SIG-M5 treated with dmso at 0.1 percent for 504 hours (cell line): ENCODE data around the gene SMIM36.
"Not testable (repeated sequence)": the region's sequence is repeated elsewhere in the genome, so short reads cannot be mapped to it uniquely, and the experiment has no call there.

Experiments used
- DNase-seq: peaks from one replicate; lab custom pipeline; 2025; ENCODE audit not compliant: unreplicated experiment; lab: John Stamatoyannopoulos, UW

Gene SMIM36

DNA sequence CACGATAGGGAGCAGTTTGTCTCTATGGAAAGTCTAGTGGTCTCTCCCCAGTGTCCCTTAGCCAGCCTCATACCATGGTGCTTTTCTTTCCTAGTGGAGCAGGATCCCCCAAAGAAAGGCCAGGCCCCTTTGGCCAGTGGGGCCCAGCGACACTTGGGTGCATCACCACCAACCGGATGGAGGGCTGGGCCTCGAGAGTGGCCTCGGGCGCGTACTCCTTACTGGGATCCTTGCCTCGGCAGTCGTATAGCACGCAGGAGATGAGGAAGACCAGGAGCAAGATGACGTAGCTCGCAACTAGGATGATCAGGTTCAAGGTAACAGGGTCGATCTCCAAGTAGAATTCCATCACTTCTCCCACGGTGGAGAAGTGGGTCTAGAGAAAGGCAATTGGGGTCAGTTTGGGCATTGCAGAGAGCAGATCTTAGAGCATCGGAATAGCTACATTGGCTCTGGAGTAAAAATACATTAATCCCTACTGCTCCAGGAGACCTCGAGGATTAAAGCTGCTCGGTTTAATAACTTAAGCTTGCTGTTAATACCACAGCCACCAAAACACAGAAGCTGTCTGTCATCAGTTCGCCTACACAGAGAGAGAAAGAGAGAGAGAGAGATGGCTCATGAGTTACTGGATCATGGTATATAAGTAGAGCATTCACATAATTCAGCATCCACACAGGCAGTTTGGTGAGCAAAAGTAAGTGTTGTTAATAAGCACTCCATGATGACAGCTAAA lies at the start of gene SMIM36:
SMIM36 (minus strand) TSS at position 467 of the 736 bp plus-strand sequence.
- no peak for DNase-seq

DNA sequence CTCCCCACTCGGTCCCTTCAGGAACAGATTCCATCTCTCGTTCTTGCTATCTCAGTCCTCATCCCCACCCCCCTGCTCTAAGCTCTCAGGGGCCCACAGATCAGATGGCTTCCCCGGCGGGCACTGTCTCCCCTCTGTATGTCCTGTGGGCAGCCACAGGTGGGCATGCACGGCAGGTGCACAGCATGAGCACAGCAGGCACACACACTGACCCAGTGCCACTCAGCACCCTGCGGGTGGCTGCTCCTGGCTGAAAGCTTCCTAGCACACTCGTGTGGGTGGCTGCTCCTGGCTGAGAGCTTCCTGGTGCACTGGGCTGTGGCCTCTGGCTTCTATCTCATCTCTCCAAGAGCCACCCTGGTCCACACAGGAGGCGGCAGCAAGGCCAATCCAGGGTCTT lies 44.5 kb upstream of the SMIM36 start:
- DNase-seq = no peak

DNA sequence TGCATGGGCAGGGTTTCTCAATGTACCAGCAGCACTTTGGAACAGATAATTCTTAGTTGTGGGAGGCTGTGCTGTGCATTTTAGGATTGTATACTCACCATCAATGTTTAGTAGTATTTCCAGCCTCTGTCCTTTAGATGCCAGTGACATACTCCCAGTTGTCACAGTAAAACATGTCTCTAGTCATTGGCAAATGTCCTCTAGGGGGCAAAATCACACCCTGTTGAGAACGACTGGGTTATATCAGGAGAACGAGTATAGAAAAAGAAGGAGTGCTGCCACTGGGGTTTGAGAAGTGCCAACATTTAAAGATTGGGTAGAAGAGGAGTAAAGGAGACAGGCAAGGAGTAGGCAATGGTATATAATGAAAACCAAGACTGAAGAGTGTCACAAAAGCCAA lies 37.9 kb upstream of the SMIM36 start:
- peak; percentile 52 for DNase-seq

DNA sequence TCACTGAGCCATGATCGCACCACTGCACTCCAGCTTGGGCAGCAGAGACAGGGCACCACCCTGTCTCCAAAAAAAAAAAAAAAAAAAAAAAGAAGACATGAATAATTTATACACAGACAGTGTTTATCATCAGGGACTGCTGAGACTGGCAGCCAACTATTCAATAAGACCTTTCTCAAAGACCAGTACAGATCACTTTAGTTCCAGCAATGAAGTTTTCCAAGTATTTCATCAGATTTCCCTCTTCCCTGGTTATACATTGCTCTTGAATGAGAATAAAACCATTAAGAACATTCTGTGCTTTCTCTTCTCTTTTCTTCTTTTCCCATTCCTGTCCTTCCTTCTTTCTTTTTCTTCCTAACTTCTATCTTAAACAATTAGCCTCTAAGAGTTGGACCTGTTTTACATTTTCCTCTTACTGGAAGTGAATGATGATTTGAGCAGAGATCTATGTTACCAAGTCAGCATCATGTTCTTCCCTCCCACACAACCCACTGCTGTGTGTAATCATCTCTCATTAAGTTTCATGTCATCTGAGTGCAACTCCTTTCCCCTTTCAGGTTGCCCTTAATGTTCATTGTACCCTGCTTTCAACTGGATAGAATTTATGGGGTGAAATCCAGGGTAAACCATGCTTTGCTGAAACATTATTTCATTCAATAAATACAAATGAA lies 35.9 kb upstream of the SMIM36 start:
- DNase-seq = no peak

DNA sequence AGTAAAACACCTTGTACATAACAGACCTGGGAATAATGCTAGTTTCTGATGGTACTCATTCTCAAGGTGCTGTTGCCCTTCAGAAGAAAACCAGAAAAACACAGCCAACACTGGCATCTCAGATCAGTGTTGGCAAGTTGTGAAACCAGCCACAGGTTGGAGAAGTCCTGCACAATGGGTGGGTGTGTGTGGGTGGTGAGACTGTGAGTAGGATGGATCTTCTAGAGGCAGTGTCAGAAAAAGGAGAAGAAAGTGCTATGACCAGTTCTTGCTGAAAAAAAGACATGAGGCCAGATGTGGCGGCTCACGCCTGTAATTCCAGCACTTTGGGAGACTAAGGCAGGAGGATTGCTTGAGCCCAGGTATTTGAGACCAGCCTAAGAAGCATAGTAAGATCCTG lies 35.2 kb upstream of the SMIM36 start:
- DNase-seq = no peak

DNA sequence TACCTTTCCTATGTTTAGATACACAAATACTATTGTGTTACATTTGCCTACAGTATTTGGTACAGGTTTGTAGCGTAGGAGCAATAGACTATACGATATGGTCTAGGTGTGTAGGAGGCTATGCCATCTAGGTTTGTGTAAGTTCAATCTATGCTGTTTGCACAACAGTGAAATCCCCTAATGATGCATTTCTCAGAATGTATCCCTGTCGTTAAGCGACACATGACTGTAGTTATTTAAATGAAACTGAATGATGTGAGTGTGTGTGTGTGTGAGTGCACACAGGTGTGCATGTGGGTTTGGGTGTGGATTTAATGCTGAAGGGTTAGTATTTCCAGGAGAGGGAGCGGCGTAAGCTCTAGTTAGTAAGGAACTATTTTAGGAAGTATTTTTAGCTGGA lies 34.6 kb upstream of the SMIM36 start:
- DNase-seq = no peak

DNA sequence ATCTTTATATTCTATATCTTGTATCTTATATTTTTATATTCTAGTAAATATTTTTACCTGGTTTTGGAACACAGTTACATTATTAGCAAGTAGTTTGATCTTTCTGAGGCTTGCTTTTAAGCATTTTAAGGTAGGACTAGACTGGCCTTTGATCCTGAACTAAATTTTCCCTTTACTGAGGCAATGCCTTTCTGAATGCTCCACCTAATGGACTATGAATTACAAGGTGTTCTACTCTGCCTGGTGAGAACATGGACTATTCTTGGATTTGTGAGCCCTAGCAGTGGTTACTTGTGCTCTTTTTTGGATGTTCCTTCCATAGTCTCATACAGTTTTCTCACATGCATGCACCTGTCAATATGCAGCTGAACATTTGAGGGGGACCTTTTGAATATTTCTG lies 32.5 kb upstream of the SMIM36 start:
- no peak for DNase-seq

DNA sequence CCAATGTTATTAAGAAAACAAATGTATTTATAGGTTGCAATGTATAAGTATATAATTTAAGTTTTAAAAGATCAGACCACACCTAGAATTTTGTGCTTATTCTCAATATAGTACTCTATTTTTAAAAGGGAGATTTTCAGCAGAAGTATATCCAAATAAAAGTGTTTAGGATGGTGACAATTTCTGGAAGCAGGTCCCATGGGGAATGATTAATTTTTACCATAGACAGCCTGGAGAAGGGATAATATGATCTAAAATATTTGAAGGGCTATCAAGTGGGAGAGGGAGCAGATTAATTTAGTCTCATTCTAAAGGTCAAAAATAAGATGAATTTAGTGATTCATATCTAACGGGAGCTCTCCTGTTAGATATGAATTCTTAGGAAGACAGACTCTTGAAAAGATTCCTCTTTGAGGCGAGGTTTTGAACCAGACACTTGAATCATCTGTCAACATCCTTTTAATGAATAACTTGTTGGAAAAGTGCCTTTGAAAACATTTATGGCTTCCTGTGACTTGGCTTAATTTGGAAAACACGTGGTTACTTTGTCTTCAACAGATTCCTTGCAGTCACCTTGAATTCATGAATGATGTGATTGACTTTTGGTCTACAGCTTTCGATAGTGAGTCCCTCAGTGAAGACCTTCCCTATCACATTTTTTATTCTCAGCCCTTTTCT lies 29.3 kb upstream of the SMIM36 start:
- no peak for DNase-seq

DNA sequence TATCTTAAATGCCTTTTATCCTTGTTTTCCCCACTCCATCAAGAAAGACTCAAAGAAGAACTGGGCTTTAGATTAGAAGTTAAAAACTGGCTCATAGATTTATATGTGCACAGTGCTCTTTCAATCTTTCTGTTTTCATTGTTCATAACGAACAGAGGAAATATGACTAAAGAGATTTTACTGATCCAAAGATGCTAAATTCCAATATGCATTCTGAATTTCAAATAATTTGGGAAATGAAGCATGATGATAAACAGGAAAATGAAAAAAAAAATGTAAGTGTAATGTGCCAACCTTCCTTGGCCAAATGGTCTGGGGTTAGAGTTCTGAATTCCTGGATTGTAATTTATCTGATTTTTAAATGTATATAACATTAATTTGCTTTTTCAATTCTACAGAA lies 25.0 kb upstream of the SMIM36 start:
- DNase-seq = no peak

DNA sequence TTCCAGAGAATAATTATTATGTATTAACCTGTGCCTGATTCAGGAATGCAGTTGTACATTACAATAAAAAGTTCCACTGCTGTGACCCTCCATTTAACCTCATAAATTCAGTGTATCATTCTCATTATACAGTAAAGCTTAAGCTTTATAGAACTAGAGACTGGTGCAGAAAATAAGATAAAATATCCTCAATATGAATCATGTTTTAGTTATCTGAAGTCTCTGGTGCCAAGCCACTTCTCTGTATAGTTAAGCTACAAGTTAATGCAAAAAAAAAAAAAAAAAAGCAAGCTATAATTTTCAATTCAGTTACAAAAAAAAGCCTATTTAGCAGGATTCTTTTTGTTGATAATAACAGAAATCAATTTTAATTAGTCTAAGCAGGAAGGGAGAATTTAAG lies 22.4 kb upstream of the SMIM36 start:
- no peak for DNase-seq

DNA sequence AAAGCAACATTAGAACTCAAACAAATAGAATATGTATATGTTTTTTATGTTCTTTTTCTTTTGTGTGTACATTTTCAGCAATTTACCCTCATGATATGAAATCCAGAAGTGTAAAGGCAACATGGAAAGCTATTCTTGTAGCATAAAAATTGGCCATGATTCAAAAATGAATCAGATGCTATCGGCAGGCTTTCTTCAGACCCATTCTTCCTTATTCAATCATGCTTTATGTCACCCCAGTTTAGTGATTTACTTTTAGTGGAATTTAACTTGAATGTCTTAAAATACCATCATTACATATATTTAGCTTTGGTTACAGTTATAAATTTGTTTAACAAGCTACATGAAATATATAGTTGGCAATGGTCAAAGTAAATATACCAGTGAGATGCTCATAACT lies 21.4 kb upstream of the SMIM36 start:
- DNase-seq = no peak

DNA sequence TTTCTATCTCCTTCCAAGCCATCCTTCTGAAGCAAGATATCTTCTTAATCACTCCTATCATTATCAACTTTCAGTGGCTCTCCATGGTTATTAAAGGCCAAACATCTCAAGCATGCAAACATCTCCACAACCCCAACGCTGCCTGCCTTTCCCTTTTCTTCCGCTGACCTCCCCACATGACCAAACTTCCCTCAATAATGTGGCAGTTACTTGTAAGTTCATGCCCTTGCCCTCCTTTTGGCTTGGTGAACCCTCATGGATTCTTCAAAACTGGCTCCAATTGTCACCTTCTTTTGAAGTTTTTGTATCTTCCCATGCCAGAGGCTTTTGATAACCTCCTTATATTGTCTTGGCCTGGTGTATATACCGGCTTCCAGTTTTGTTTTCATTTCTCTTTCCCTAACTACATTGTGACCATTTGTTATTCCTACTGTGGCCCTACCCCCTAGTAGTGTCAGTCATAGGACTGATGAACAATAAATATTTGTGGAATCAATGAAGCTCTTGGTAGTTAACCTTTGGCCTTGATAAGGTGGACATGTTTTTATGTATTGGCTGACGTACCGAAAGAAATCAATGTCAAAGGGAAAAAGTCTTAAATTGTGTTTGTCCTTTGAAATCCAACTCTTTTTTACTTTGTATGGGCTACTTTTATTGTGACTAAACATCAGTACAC lies 19.9 kb upstream of the SMIM36 start:
- no peak for DNase-seq

DNA sequence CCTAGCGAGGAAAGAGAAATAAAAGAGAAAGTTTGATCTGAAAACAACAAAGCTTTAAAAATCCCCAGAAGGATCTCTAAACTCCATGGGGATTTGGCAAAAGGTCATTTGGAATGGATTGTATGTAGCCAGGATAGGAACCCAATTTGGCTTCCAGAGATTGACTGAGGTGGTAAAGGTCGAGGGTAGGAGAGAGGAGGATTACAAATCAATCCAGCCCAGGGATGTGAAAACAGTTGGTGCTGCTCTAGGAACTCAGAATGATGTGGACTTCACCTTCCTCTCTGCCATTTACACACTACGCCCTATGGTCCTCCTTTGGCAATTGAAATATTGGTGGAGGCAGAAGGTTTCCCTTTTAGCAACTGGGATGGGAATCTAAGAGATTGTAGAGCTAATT lies 18.8 kb upstream of the SMIM36 start:
- DNase-seq = no peak

DNA sequence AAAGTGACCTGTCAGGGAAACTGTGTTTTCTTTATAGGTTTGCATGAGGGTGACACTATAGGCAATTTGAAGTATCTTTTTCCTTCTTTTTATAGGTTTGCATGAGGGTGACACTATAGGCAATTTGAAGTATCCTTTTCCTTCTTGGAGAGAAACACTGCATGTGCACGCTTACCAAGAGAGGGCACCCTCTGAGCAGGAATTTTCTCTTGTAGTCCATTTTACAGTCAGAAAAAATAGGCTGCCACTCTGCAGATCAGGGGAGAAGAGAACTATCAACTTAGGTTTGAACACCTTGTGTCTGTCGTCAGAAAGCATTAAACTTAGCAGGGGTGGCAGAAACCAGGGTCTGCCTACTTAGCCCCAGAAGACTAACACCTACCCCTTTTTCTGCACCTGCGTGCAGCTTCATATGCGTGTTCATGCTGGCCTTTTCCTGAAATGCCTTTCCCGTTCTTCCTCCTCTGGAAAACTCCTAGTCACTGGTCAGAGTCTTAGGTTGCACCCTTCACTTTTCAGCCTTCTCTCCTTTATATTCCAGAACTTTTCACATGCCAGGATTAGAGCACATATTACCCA lies 16.4 kb upstream of the SMIM36 start:
- peak; percentile 52 for DNase-seq

DNA sequence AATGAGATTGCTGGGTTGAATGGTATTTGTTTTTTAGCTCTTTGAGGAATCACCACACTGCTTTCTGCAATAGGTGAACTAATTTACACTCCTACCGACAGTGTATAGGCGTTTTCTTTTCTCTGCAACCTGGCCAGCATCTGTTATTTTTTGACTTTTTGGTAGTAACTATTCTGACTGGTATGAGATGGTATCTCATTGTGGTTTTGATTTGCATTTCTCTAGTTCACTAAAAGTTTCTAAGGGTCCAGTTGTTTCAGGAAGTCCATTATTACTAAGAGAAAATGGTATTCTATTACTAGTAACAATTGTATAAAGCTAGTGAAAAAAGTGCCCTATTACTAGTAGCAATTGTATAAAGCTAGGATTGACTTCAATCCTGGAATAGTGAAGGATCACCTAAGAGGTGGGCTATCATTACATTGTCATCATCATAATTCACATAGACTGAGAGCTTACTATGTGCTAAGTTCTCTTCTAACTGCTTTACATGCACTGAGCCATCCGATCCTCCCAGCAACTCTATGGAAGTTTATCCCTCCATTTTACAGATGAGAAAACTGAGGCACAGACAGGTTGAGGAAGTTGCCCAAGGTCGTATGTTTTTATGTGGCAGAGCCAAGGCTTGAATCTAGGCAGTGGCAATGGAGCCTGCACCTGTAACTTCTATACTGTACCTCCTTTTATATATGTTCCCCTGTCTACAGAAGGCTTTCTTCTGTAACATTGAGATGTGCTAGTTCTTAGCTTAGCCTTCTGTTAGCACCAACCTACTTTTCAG lies 13.4 kb upstream of the SMIM36 start:
- no peak for DNase-seq

DNA sequence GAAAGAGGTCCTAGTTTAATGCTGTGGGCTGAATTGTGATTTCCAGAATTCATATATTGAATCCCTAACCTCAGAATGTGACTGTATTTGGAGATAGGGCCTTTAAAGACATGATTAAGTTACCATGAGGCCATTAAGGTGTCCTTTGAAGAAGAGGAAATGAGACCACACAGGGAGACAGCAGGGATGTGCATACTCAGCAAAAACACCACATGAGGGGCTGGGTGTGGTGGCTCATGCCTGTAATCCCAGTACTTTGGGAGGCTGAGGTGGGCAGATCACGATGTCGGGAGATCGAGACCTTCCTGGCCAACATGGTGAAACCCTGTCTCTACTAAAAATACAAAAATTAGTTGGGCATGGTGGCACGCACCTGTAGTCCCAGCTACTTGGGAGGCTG lies 11.8 kb upstream of the SMIM36 start:
- DNase-seq = not testable (repeated sequence)

DNA sequence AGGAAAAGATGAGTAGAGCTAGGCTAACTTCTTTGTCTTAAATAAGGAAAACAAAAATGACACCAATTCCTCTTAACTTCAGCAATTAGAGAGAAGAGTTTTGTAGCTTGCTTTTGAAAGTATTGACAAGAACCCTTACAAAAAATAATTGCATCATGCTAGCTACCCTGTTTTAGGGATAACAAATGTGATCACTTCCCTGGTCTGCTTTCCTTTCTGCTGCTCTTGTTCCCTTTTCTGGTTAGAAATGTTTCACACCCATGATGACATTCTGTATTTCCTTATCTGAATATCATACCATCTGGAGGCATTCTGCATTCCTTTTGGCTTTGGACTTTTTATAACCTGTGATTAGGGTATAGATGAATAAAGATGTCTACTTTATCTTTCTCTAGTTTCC lies 9.9 kb upstream of the SMIM36 start:
- DNase-seq = peak; percentile 79

DNA sequence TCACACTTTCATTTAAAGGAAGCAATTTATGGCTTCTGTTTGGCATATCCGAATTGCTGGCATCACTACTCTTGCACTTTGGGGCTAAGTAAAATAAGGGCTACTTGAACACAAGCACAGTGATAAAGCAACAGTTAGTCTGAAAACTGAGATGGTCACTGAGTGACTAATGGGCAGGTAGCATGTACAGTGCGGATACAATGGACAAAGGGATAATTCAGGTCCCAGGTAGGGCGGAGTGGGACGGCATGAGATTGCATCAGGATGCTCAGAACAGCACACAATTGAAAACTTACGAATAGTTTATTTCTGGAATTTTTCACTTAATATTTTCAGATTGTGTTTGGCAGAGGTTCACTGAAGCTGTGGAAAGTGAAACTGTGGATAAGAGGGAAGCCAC lies 9.2 kb upstream of the SMIM36 start:
- no peak for DNase-seq

DNA sequence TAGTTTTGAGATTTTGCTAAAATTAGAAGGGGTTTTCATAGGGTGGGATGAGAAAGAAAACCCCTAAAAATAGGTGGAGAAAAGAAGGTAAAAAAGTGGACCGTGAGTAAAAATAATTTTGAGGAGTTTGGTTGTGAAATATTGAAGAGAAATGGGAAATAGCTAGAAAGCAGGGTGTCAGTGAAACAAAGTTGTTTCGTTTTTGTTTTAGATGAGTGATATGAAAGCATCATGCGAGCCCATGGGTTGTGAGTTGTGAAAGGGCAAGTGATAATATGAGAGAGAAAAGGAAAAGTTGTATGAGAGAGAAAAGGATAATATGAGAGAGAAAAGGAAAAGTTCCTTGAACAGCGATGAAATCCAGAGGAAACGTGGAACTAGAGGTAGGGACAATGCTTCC lies 7.3 kb upstream of the SMIM36 start:
- DNase-seq = no peak

DNA sequence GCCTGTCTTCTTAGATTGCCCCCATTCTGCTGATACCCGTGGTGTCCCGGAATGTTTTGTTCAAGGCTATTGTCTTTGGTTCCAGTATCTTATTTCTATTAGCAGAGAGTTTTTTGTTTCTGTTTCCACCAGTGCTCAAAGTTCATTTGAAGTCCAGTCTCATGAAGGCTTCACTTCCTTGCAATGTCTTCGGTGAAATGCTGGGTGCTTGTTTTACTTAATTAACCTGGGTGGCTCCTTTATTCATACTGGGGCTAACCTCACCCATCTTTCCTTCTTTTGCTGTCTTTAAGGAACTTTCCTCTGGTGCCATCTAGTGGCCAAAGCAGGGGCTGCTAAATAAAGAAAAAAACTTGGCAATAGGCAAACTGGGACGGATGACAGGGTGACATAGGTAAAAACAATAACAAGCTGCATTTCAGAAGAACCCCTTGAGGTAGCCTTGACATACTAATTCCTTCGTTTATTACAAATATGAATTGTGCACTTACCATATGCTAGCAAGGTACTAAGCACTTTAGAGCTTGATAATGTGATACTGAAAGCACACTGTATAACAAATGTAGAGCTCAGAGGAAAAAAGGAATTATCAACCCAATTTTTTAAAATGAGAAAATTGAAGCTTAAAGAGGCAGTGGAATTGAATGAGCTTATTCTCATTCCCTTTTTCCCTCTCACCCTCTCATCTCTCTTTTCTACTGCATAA lies 2.8 kb upstream of the SMIM36 start:
- peak; percentile 78 for DNase-seq
